Kidney (tissue), 22 donors: ENCODE results near the gene DEFB121. TPM values are rescaled to one million over a fixed set of nuclear protein-coding genes. Genes with fewer than 3 reads are reported as not detected.

Experiments used
- DNase-seq, 5 donors: peaks; one replicate each; pipeline ENCODE4 v3.0.0-alpha.2; 2013 to 2020
- FAIRE-seq: peaks from 2 replicates; lab custom pipeline; 2012; peaks lifted over from hg19 to GRCh38; lab: Jason Lieb, UNC
- H3K27ac ChIP-seq, 2 donors: one replicate each; pipeline ENCODE4 v1.7.0; 2013; ENCODE audit warnings: low read depth in 2 of 2, low read length in 2 of 2, inconsistent platforms in 1 of 2
- H3K27me3 ChIP-seq: one replicate; pipeline ENCODE4 v1.7.1; 2013; ENCODE audit warnings: low read length, inconsistent platforms; ENCODE audit not compliant: control insufficient read depth, insufficient read depth
- H3K36me3 ChIP-seq, 3 donors: one replicate each; pipeline versions ENCODE4 v1.7.0 to v1.7.1; 2013; ENCODE audit warnings: low read length in 3 of 3, control low read depth in 1 of 3, inconsistent platforms in 1 of 3; ENCODE audit not compliant: insufficient read depth in 3 of 3, control insufficient read depth in 2 of 3
- H3K4me1 ChIP-seq, 3 donors: one replicate each; pipeline versions ENCODE4 v1.7.0 to v1.7.1; 2013; ENCODE audit warnings: low read length in 3 of 3, inconsistent platforms in 1 of 3, low read depth in 1 of 3; ENCODE audit not compliant: control insufficient read depth in 2 of 3, insufficient read depth in 2 of 3
- H3K4me3 ChIP-seq, 3 donors: one replicate each; pipeline versions ENCODE4 v1.7.0 to v1.8.1; 2013; ENCODE audit warnings: low read length in 3 of 3, control low read depth in 1 of 3, inconsistent platforms in 1 of 3
- H3K9ac ChIP-seq, 3 donors: one replicate each; pipeline versions ENCODE4 v1.7.0 to v1.7.1; 2013; ENCODE audit warnings: low read length in 3 of 3, control low read depth in 1 of 3, inconsistent platforms in 1 of 3
- H3K9me3 ChIP-seq, 3 donors: one replicate each; pipeline versions ENCODE4 v1.7.0 to v1.7.1; 2013; ENCODE audit warnings: low read length in 3 of 3, control low read depth in 1 of 3, inconsistent platforms in 1 of 3; ENCODE audit not compliant: control insufficient read depth in 2 of 3, insufficient read depth in 1 of 3
- intact Hi-C: fragments of 100-400 bp; cut with DNase I; formaldehyde crosslinking; loops from one replicate; pipeline ENCODE4 v1.11.1; 2022
- long read RNA-seq, 10 donors: library from polyadenylated mRNA in 1 of 10; unstranded in 1 of 10; transcript quantifications; one replicate each; pipeline ENCODE4 v2.0.0 and lab custom pipeline, GENCODE V29; 2021 to 2026
- polyA plus RNA-seq: library from polyadenylated mRNA; stranded (reverse); fragments of 350-450 nt; fragmentation: Illumina TruSeq; extraction: RNeasy Lipid Tissue Mini Kit (QIAGEN cat#74804); gene quantifications from one replicate; pipeline ENCODE4 v1.2.3, GENCODE V29; 2014; ENCODE audit warnings: low read depth, low replicate concordance; ENCODE audit not compliant: insufficient read depth
- total RNA-seq: library from RNA; stranded (reverse); fragmentation: NEBNext Ultra II Directional; extraction: Animal tissue kit (Norgen Biotek cat#: 25700); gene quantifications from one replicate; pipeline ENCODE4 v1.2.1, GENCODE V29; 2021
- TF ChIP-seq, protein P1 (sequence below): IDR thresholded peaks from 3 replicates; pipeline ENCODE4 v1.5.1; 2012; ENCODE audit warnings: mild to moderate bottlenecking, moderate library complexity, borderline replicate concordance; ENCODE audit not compliant: insufficient read depth; ENCODE audit errors: extremely low read depth
- donor health status: control.
- donor health status: control.
- donor health status: control.
- donor health status: control.
- donor health status: control.
- donor health status: DM: yes; HTN: yes; CAD: no.
- donor health status: Normal renal cell carcinoma (clear cell type).

DEFB121 gene, protein sequence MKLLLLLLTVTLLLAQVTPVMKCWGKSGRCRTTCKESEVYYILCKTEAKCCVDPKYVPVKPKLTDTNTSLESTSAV
- not detected for total RNA-seq
- polyA plus RNA-seq: not detected
- long read RNA-seq, donor 1: 0 reads
- long read RNA-seq, donor 2: 0 reads
- long read RNA-seq, donor 3: 0 reads
- long read RNA-seq, donor 4: 0 reads
- long read RNA-seq, donor 5: 0 reads
- long read RNA-seq, donor 6: 0 reads
- long read RNA-seq, donor 7: 0 reads
- long read RNA-seq, donor 8: 0 reads
- long read RNA-seq, donor 9: 0 reads
- long read RNA-seq, donor 10: 0 reads

DNA sequence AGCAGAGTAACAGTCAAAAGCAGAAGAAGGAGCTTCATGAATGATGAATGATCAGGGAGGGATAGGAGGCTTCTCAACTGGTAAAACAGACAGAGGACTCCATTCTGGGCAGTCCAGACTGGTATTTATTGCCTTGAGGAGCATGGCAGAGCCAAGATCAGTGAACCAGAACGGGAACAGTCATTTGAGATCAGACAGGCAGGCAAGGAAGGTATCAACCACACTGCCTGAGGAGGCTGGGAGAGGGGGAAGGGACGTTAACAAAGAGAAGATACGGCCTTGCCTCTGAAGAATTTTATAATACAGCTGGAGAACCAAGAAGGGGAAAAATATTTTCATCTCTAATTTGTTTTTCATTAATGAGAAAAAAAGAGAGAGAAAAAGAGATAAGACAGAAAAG, at the start of gene DEFB121:
TSS of gene DEFB121 (minus strand) at position 101 of the 400 bp plus-strand sequence. CDS start at position 38, 63 bp downstream.
- Histone ChIP-seq H3K4me3 (no peak within 1 kb of the TSS), H3K9ac (no peak within 1 kb of the TSS), H3K9me3 (no peaks in the 10 kb centered on the region), H3K36me3 (no peaks in the 10 kb centered on the region), H3K27me3 (no peaks in the 10 kb centered on the region), H3K27ac (no peak within 1 kb of the TSS), H3K4me1 (no peaks in the 10 kb centered on the region)
- DNase-seq (peak in 1 of 5 donors; percentile 6), FAIRE-seq (no peak)
- TF ChIP-seq, protein P1, sequence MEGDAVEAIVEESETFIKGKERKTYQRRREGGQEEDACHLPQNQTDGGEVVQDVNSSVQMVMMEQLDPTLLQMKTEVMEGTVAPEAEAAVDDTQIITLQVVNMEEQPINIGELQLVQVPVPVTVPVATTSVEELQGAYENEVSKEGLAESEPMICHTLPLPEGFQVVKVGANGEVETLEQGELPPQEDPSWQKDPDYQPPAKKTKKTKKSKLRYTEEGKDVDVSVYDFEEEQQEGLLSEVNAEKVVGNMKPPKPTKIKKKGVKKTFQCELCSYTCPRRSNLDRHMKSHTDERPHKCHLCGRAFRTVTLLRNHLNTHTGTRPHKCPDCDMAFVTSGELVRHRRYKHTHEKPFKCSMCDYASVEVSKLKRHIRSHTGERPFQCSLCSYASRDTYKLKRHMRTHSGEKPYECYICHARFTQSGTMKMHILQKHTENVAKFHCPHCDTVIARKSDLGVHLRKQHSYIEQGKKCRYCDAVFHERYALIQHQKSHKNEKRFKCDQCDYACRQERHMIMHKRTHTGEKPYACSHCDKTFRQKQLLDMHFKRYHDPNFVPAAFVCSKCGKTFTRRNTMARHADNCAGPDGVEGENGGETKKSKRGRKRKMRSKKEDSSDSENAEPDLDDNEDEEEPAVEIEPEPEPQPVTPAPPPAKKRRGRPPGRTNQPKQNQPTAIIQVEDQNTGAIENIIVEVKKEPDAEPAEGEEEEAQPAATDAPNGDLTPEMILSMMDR: no peak
- intact Hi-C loops: no loop called here

DNA sequence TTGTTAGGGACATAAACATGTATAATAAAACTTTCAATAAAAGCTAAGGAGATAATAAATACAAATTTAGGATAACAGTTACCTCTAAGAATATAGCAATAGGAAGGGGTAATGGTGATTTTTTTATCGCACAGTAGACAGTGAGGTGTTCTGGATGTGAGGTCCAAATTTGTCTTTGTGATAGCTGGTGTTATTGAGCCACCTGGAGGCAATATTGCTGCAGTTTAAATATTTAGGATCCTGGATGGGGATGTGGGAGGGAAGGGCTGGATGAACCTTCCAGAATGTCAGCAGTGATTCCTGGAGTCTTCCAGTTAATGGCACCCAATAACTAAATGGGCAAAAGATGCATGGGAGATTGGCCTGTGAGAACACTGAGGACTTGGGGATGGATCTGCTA, 48.3 kb upstream of the DEFB121 start:
- no peaks in the 10 kb centered on the region for H3K4me1 ChIP-seq
- intact Hi-C loops: no loop called here

DNA sequence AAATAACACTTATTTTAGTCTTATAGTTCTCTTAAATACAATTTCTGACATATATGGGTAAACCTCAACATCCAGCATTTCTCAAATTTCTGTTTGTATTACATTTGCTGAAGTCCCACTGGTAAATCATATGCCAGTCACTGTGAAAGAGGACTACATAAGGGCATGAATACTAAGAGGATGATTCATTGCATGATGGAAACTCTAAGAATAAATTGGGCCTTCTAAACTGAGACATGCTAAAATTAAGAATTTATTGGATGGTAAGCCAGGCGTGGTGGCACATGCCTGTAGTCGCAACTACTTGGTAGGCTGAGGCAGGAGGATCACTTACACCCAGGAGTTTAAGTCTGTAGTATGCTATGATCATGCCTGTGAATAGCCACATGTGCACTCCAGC, 46.6 kb upstream of the DEFB121 start:
- Histone ChIP-seq H3K36me3 (no peaks in the 10 kb centered on the region), H3K27me3 (no peaks in the 10 kb centered on the region), H3K27ac (no peak overlapping the region), H3K9ac (no peak overlapping the region), H3K4me1 (no peaks in the 10 kb centered on the region), H3K4me3 (no peak overlapping the region), H3K9me3 (peaks cover 0 to 5% (median 0%) of the 10 kb centered on the region in 3 donors)
- TF ChIP-seq, protein P1: no peak
- no peak for FAIRE-seq
- intact Hi-C loops: no loop called here
- no peak for DNase-seq

More for the DNA sequence above, 48.3 kb upstream of the DEFB121 start:
- TF ChIP-seq, protein P1: no peak
- Histone ChIP-seq H3K9ac (no peak overlapping the region), H3K4me3 (no peak overlapping the region), H3K27me3 (no peaks in the 10 kb centered on the region), H3K27ac (no peak overlapping the region), H3K36me3 (no peaks in the 10 kb centered on the region), H3K9me3 (peaks cover 0 to under 1% (median 0%) of the 10 kb centered on the region in 3 donors)
- no peak for DNase-seq
- no peak for FAIRE-seq
